H1 (cell line): Measurements from ENCODE around the gene RAD51B. TPM values are rescaled to one million over a fixed set of nuclear protein-coding genes. Genes with fewer than 3 reads are reported as not detected.

Experiments used
- CTCF ChIA-PET: fragments of 300-600 bp; sonication (Branson Sonifier 250); formaldehyde crosslinking; loops from one replicate; lab custom pipeline; 2021; ENCODE audit not compliant: partially characterized antibody; lab: Charles Lee
- POLR2A ChIA-PET: fragments of 300-600 bp; sonication (Branson Sonifier 250); formaldehyde crosslinking; loops from one replicate; lab custom pipeline; 2021; ENCODE audit warnings: inconsistent platforms; ENCODE audit not compliant: partially characterized antibody; lab: Charles Lee
- DNase-seq, 2 experiments: peaks; one replicate each; pipeline versions ENCODE4 v3.0.0 to v3.0.0-alpha.2; 2010 to 2022; ENCODE audit warnings: low spot score in 2 of 2, low read depth in 1 of 2, mixed read lengths in 1 of 2
- FAIRE-seq: peaks from 2 replicates; lab custom pipeline; 2011; peaks lifted over from hg19 to GRCh38; lab: Jason Lieb, UNC
- H2AFZ ChIP-seq: 2 replicates; pipeline ENCODE4 v1.8.1; 2012; ENCODE audit warnings: low read length, inconsistent platforms
- H2AK5ac ChIP-seq: 2 replicates; pipeline ENCODE4 v1.6.1; 2013; ENCODE audit warnings: low read depth, low read length
- H2BK120ac ChIP-seq: replicated peaks from 2 replicates; pipeline ENCODE3; 2013; ENCODE audit warnings: low read depth, low read length, inconsistent platforms
- H2BK12ac ChIP-seq: 2 replicates; pipeline ENCODE4 v1.6.1; 2013; ENCODE audit warnings: low read depth, low read length
- H2BK15ac ChIP-seq: 2 replicates; pipeline ENCODE4 v1.6.1; 2013; ENCODE audit warnings: low read length
- H2BK20ac ChIP-seq: 2 replicates; pipeline ENCODE4 v1.6.1; 2013; ENCODE audit warnings: low read length
- H2BK5ac ChIP-seq: 2 replicates; pipeline ENCODE4 v1.6.1; 2013; ENCODE audit warnings: low read depth, low read length
- H3K14ac ChIP-seq: 2 replicates; pipeline ENCODE4 v1.6.1; 2013; ENCODE audit warnings: inconsistent platforms; ENCODE audit not compliant: insufficient read length
- H3K18ac ChIP-seq: 2 replicates; pipeline ENCODE4 v1.6.1; 2013; ENCODE audit warnings: low read length; ENCODE audit errors: extremely low read depth
- H3K23ac ChIP-seq: 2 replicates; pipeline ENCODE4 v1.6.1; 2013; ENCODE audit warnings: inconsistent platforms; ENCODE audit not compliant: insufficient read length
- H3K23me2 ChIP-seq: 2 replicates; pipeline ENCODE4 v1.6.1; 2013; ENCODE audit warnings: low read depth, low read length
- H3K27ac ChIP-seq: 2 replicates; pipeline ENCODE4 v1.6.1; 2011; ENCODE audit warnings: low read depth, low read length, inconsistent platforms
- H3K27me3 ChIP-seq, 4 experiments: replicated peaks in 1 of 4; 1 replicate in 1 of 4; 2 replicates in 3 of 4; pipeline versions ENCODE4 v1.6.1 to v1.8.1; 2011 to 2013; ENCODE audit warnings: low read length in 3 of 4, mild to moderate bottlenecking in 3 of 4, inconsistent platforms in 2 of 4, mixed read lengths in 2 of 4, moderate library complexity in 1 of 4; ENCODE audit not compliant: control insufficient read depth in 3 of 4, insufficient read depth in 3 of 4; ENCODE audit errors: extremely low read depth in 1 of 4
- H3K36me3 ChIP-seq, 4 experiments: 2 replicates each; pipeline versions ENCODE4 v1.6.1 to v1.8.1; 2011 to 2013; ENCODE audit warnings: mild to moderate bottlenecking in 4 of 4, low read length in 3 of 4, moderate library complexity in 2 of 4, control low read depth in 1 of 4, inconsistent platforms in 1 of 4; ENCODE audit not compliant: insufficient read depth in 4 of 4, control insufficient read depth in 2 of 4
- H3K4ac ChIP-seq: replicated peaks from 2 replicates; pipeline ENCODE3; 2013; ENCODE audit warnings: low read length, low read depth, mixed read lengths, inconsistent platforms; ENCODE audit not compliant: insufficient read length
- H3K4me1 ChIP-seq, 4 experiments: replicated peaks in 1 of 4; 1 replicate in 1 of 4; 2 replicates in 3 of 4; pipeline versions ENCODE4 v1.6.1 to v1.8.1; 2011 to 2013; ENCODE audit warnings: low read length in 3 of 4, inconsistent platforms in 2 of 4, mixed read lengths in 1 of 4; ENCODE audit not compliant: insufficient read depth in 4 of 4, control insufficient read depth in 3 of 4
- H3K4me2 ChIP-seq, 2 experiments: 2 replicates each; pipeline versions ENCODE4 v1.6.1 to v1.8.1; 2011 to 2013; ENCODE audit warnings: low read depth in 2 of 2, low read length in 2 of 2, control low read depth in 1 of 2, inconsistent platforms in 1 of 2, mild to moderate bottlenecking in 1 of 2; ENCODE audit not compliant: insufficient read depth in 1 of 2
- H3K4me3 ChIP-seq, 4 experiments: fragments of 200-600, 300-600 bp in 1 of 4; sonication (generic), shearing (Covaris generic), sonication (Bioruptor Twin) in 1 of 4; 2 replicates each; pipeline versions ENCODE4 v1.5.1 to v1.8.1; 2011 to 2016; ENCODE audit warnings: low read length in 4 of 4, low read depth in 3 of 4, control low read depth in 2 of 4, inconsistent platforms in 2 of 4, mild to moderate bottlenecking in 2 of 4, mixed read lengths in 1 of 4, moderate library complexity in 1 of 4; ENCODE audit not compliant: insufficient read depth in 2 of 4; ENCODE audit errors: extremely low read depth in 1 of 4
- H3K56ac ChIP-seq: replicated peaks from 2 replicates; pipeline ENCODE3; 2013; ENCODE audit warnings: low read depth, mild to moderate bottlenecking, mixed read lengths, low read length, inconsistent platforms; ENCODE audit not compliant: insufficient read length
- H3K79me1 ChIP-seq: 2 replicates; pipeline ENCODE4 v1.6.1; 2013; ENCODE audit warnings: low read depth, low read length, control low read depth
- H3K79me2 ChIP-seq, 2 experiments: 2 replicates each; pipeline versions ENCODE4 v1.6.1 to v1.8.1; 2012 to 2013; ENCODE audit warnings: low read length in 2 of 2, mild to moderate bottlenecking in 2 of 2, inconsistent platforms in 1 of 2; ENCODE audit not compliant: insufficient read depth in 2 of 2, control insufficient read depth in 1 of 2
- H3K9ac ChIP-seq, 4 experiments: replicated peaks in 1 of 4; 1 replicate in 1 of 4; 2 replicates in 3 of 4; pipeline versions ENCODE4 v1.6.1 to v1.8.1; 2011 to 2013; ENCODE audit warnings: low read depth in 3 of 4, low read length in 3 of 4, control low read depth in 2 of 4, mild to moderate bottlenecking in 2 of 4, moderate library complexity in 2 of 4, inconsistent platforms in 1 of 4; ENCODE audit errors: extremely low read depth in 1 of 4
- H3K9me3 ChIP-seq, 2 experiments: 2 replicates each; pipeline versions ENCODE4 v1.6.1 to v1.8.1; 2012 to 2013; ENCODE audit warnings: mild to moderate bottlenecking in 2 of 2, moderate library complexity in 2 of 2, control low read depth in 1 of 2, inconsistent platforms in 1 of 2, low read depth in 1 of 2, low read length in 1 of 2, mixed read lengths in 1 of 2; ENCODE audit not compliant: insufficient read depth in 2 of 2
- H4K20me1 ChIP-seq, 2 experiments: replicated peaks in 1 of 2; 2 replicates each; pipeline versions ENCODE3 to v1.8.1; 2011 to 2013; ENCODE audit warnings: inconsistent platforms in 2 of 2, low read length in 2 of 2, mild to moderate bottlenecking in 1 of 2; ENCODE audit not compliant: insufficient read depth in 2 of 2, control insufficient read depth in 1 of 2
- H4K5ac ChIP-seq: 2 replicates; pipeline ENCODE4 v1.6.1; 2013; ENCODE audit warnings: low read length, low read depth, mixed read lengths, inconsistent platforms; ENCODE audit not compliant: insufficient read length
- H4K8ac ChIP-seq: 2 replicates; pipeline ENCODE4 v1.8.0; 2013; ENCODE audit warnings: mild to moderate bottlenecking, moderate library complexity, low read length, inconsistent platforms; ENCODE audit not compliant: insufficient read depth; ENCODE audit errors: extremely low read depth
- H4K91ac ChIP-seq: replicated peaks from 2 replicates; pipeline ENCODE3; 2013; ENCODE audit warnings: low read length, mixed read lengths, inconsistent platforms; ENCODE audit not compliant: insufficient read length
- BACH1 ChIP-seq: IDR thresholded peaks from 2 replicates; pipeline ENCODE4 v1.6.1; 2012; ENCODE audit warnings: low read length, improper control_type of control experiment
- CBX8 ChIP-seq: fragments of 300-800, 300-1000 bp; sonication (generic); IDR thresholded peaks from 2 replicates; pipeline ENCODE4 v1.7.1; 2016; ENCODE audit warnings: low read depth, low read length, borderline replicate concordance
- CEBPB ChIP-seq: IDR thresholded peaks from 2 replicates; pipeline ENCODE4 v1.6.1; 2012; ENCODE audit warnings: low read depth, low read length
- EZH2 ChIP-seq: fragments of 200-600 bp; sonication (generic); IDR thresholded peaks from 2 replicates; pipeline ENCODE4 v1.7.1; 2012; ENCODE audit warnings: low read depth, mild to moderate bottlenecking, moderate library complexity, low read length, inconsistent platforms; ENCODE audit not compliant: severe bottlenecking
- HDAC2 ChIP-seq, 2 experiments: fragments of 300-600 bp in 1 of 2; sonication (generic) in 1 of 2; IDR thresholded peaks; 2 replicates each; pipeline ENCODE4 v1.6.1; 2011 to 2012; ENCODE audit warnings: low read depth in 2 of 2, low read length in 2 of 2, mild to moderate bottlenecking in 2 of 2, moderate library complexity in 2 of 2, borderline replicate concordance in 1 of 2, inconsistent platforms in 1 of 2
- RAD21 ChIP-seq, 2 experiments: IDR thresholded peaks in 1 of 2; conservative IDR thresholded peaks in 1 of 2; 2 replicates each; pipeline ENCODE4 v1.6.1; 2011; ENCODE audit warnings: low read depth in 2 of 2, low read length in 2 of 2, improper control_type of control experiment in 1 of 2, inconsistent platforms in 1 of 2, mild to moderate bottlenecking in 1 of 2, moderate library complexity in 1 of 2
- RXRA ChIP-seq: IDR thresholded peaks from 2 replicates; pipeline ENCODE4 v1.6.1; 2011; ENCODE audit warnings: low read depth, mild to moderate bottlenecking, low read length, moderate library complexity; ENCODE audit not compliant: insufficient read depth
- SRF ChIP-seq: IDR thresholded peaks from 2 replicates; pipeline ENCODE4 v1.6.1; 2011; ENCODE audit warnings: mild to moderate bottlenecking, low read depth, low read length, moderate library complexity
- TAF1 ChIP-seq: IDR thresholded peaks from 2 replicates; pipeline ENCODE4 v1.6.1; 2011; ENCODE audit warnings: mild to moderate bottlenecking, low read depth, low read length
- ZNF274 ChIP-seq: IDR thresholded peaks from 2 replicates; pipeline ENCODE4 v1.7.0; 2012; ENCODE audit warnings: low read length, borderline replicate concordance; ENCODE audit errors: extremely low read depth
- WGBS, 2 experiments: shearing (Covaris generic) in 1 of 2; methylation state at CpG; one replicate each; pipeline versions ENCODE4 v1.1.6 to v1.1.7; 2013 to 2015; ENCODE audit warnings: low lambda C conversion rate in 2 of 2, mixed read lengths in 2 of 2, inconsistent platforms in 1 of 2, low coverage in 1 of 2, missing lambda C conversion rate in 1 of 2; ENCODE audit not compliant: insufficient replicate concordance in 2 of 2, insufficient coverage in 1 of 2, insufficient read length in 1 of 2; ENCODE audit errors: extremely low coverage in 1 of 2, missing lambda C conversion rate in 1 of 2; 5-methylcytosine and 5-hydroxymethylcytosine counted together
- polyA plus RNA-seq, 7 experiments: library from polyadenylated mRNA; depleted of rRNA in 3 of 7; stranded (reverse) in 5 of 7; unstranded in 2 of 7; fragments of >200 nt in 5 of 7; fragments of 200-250 nt in 2 of 7; gene quantifications; 1 replicate in 5 of 7; 2 replicates in 1 of 7; 4 replicates in 1 of 7; pipeline versions ENCODE4 v1.2.1 to v1.2.3, GENCODE V29; 2011 to 2013; ENCODE audit warnings: missing spikeins in 2 of 7, mixed read lengths in 2 of 7
- total RNA-seq: library from RNA; stranded (reverse); fragmentation: NEBNext Ultra II Directional; extraction: Animal tissue kit (Norgen Biotek cat#: 25700); gene quantifications from 2 replicates; pipeline ENCODE4 v1.2.1, GENCODE V29; 2021
- TF ChIP-seq, protein P1 (sequence below), 3 experiments: IDR thresholded peaks; 1 replicate in 2 of 3; 2 replicates in 1 of 3; pipeline versions ENCODE4 v1.5.1 to v1.6.1; 2011; ENCODE audit warnings: low read length in 3 of 3, mild to moderate bottlenecking in 3 of 3, inconsistent platforms in 2 of 3, low read depth in 1 of 3, moderate library complexity in 1 of 3; ENCODE audit not compliant: insufficient read depth in 1 of 3; ENCODE audit errors: control extremely low read depth in 1 of 3

RAD51B gene
- total and polyA plus RNA-seq, 2 of the 8 experiments (the other 6 are each of a cell fraction or from before 2014, with no cell fraction given): 3.9 to 14.9 TPM

- H2BK120ac ChIP-seq: no peak overlapping the region
- no peaks in the 10 kb centered on the region for H3K23me2 ChIP-seq
- no peak overlapping the region for H2AFZ ChIP-seq
- H4K91ac ChIP-seq: no peak overlapping the region
- no peak overlapping the region for H3K56ac ChIP-seq
- no peak overlapping the region for H2BK5ac ChIP-seq
- no peaks in the 10 kb centered on the region for H3K36me3 ChIP-seq
- no peak overlapping the region for H4K8ac ChIP-seq
- DNase-seq (no peak), FAIRE-seq (no peak)
- H2BK20ac ChIP-seq: no peak overlapping the region
- no peaks in the 10 kb centered on the region for H3K79me2 ChIP-seq
- H3K4me2 ChIP-seq: no peak overlapping the region
- H2BK12ac ChIP-seq: no peak overlapping the region
- H4K5ac ChIP-seq: no peak overlapping the region
- no peak overlapping the region for H2AK5ac ChIP-seq
- H3K18ac ChIP-seq: no peak overlapping the region
- H3K4me1 ChIP-seq: peaks cover 0 to 7% (median 2%) of the 10 kb centered on the region in 4 experiments; a peak in 2 of 7 replicates
- WGBS, 2 experiments: 97% methylated on average over 2 of the region's 2 CpGs; no CpG with 5 or more reads in 1 of the 2 experiments
- ChIA-PET POLR2A (no interaction called here), CTCF (interaction anchor here (0.6 to 1.0 kb wide), 2 partner anchors 41 to 182 kb away, joined by 3 read pairs; no protein-coding TSS in a partner anchor)
- H3K27me3 ChIP-seq: no peaks in the 10 kb centered on the region
- H3K14ac ChIP-seq: no peak overlapping the region
- H3K9ac ChIP-seq: no peak overlapping the region
- H3K23ac ChIP-seq: no peak overlapping the region
- no peaks in the 10 kb centered on the region for H3K9me3 ChIP-seq
- H4K20me1 ChIP-seq: no peaks in the 10 kb centered on the region
- no peak overlapping the region for H2BK15ac ChIP-seq
- H3K27ac ChIP-seq: no peak overlapping the region
- H3K4me3 ChIP-seq: no peak overlapping the region
- H3K79me1 ChIP-seq: no peaks in the 10 kb centered on the region
- H3K4ac ChIP-seq: no peak overlapping the region
- TF ChIP-seq, protein P1, sequence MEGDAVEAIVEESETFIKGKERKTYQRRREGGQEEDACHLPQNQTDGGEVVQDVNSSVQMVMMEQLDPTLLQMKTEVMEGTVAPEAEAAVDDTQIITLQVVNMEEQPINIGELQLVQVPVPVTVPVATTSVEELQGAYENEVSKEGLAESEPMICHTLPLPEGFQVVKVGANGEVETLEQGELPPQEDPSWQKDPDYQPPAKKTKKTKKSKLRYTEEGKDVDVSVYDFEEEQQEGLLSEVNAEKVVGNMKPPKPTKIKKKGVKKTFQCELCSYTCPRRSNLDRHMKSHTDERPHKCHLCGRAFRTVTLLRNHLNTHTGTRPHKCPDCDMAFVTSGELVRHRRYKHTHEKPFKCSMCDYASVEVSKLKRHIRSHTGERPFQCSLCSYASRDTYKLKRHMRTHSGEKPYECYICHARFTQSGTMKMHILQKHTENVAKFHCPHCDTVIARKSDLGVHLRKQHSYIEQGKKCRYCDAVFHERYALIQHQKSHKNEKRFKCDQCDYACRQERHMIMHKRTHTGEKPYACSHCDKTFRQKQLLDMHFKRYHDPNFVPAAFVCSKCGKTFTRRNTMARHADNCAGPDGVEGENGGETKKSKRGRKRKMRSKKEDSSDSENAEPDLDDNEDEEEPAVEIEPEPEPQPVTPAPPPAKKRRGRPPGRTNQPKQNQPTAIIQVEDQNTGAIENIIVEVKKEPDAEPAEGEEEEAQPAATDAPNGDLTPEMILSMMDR (IDR thresholded peaks at IDR 0.05; ENCODE audit: control extremely low read depth in 1 of 3, insufficient read depth in 1 of 3, low read depth in 1 of 3, low read length in 3 of 3): no peak
- TF ChIP-seq TAF1: no peak
- TF ChIP-seq HDAC2 (IDR thresholded peaks at IDR 0.05; ENCODE audit: borderline replicate concordance in 1 of 2, low read depth in 2 of 2, low read length in 2 of 2): no peak
- TF ChIP-seq CEBPB: no peak
- TF ChIP-seq RXRA: no peak
- TF ChIP-seq SRF: no peak
- TF ChIP-seq EZH2: no peak
- TF ChIP-seq RAD21 (IDR thresholded peaks at IDR 0.05 in 1 of 2, conservative IDR thresholded peaks at IDR 0.05 in 1 of 2; ENCODE audit: low read depth in 2 of 2, low read length in 2 of 2): no peak
- no peak for TF ChIP-seq CBX8
- TF ChIP-seq ZNF274: no peak
- no peak for TF ChIP-seq BACH1
These were observed 490.0 kb downstream of the RAD51B start for GRCh38 chr14:68309616-68310015.
